MCF 10A (cell line): ENCODE results near the gene P2RX3. TPM values are rescaled to one million over a fixed set of nuclear protein-coding genes. Genes with fewer than 3 reads are reported as not detected.

ENCODE experiments used
- BruUV-seq: library from RNA; stranded (reverse); fragments of 400-500 nt; replicated peaks from 2 replicates; lab custom pipeline; 2021; lab: Mats Ljungman, UMichigan
- CTCF ChIA-PET: fragments of 300-600 bp; sonication (Branson Sonifier 250); formaldehyde crosslinking; extraction: SDS; loops from one replicate; lab custom pipeline; 2021; ENCODE audit warnings: antibody characterized with exemption, inconsistent platforms; lab: Yijun Ruan, JAX
- POLR2A ChIA-PET: fragments of 300-600, 350-650 bp; sonication (Branson Sonifier 250); formaldehyde crosslinking; extraction: SDS; loops from one replicate; lab custom pipeline; 2020; ENCODE audit warnings: antibody characterized with exemption, inconsistent platforms; lab: Yijun Ruan, JAX
- DNase-seq: peaks from one replicate; pipeline ENCODE4 v3.0.0-alpha.2; 2018; ENCODE audit not compliant: unreplicated experiment
- H3K27ac Mint-ChIP-seq: one replicate; pipeline ENCODE4 v1.8.0; 2022; ENCODE audit warnings: mild to moderate bottlenecking, low read depth, mixed read lengths; ENCODE audit not compliant: unreplicated experiment
- H3K27me3 Mint-ChIP-seq: one replicate; pipeline ENCODE4 v1.8.0; 2022; ENCODE audit warnings: mixed read lengths; ENCODE audit not compliant: insufficient read depth, unreplicated experiment
- H3K36me3 Mint-ChIP-seq: one replicate; pipeline ENCODE4 v1.8.0; 2022; ENCODE audit warnings: mild to moderate bottlenecking, moderate library complexity, mixed read lengths; ENCODE audit not compliant: insufficient read depth, unreplicated experiment
- H3K4me1 Mint-ChIP-seq: one replicate; pipeline ENCODE4 v1.8.0; 2022; ENCODE audit warnings: mixed read lengths; ENCODE audit not compliant: insufficient read depth, unreplicated experiment
- H3K4me3 Mint-ChIP-seq: one replicate; pipeline ENCODE4 v1.8.0; 2022; ENCODE audit warnings: mild to moderate bottlenecking, moderate library complexity, mixed read lengths; ENCODE audit not compliant: unreplicated experiment
- H3K9me3 Mint-ChIP-seq: one replicate; pipeline ENCODE4 v1.8.0; 2022; ENCODE audit warnings: mixed read lengths; ENCODE audit not compliant: unreplicated experiment
- intact Hi-C: fragments of 100-400 bp; cut with micrococcal nuclease; formaldehyde crosslinking; loops from 2 replicates; pipeline ENCODE4 v1.14.1; 2022
- total RNA-seq: library from RNA; stranded (reverse); gene quantifications from 2 replicates; pipeline ENCODE4 v1.2.3, GENCODE V29; 2022
- TF ChIP-seq, protein P1 (sequence below): fragments of 200-600 bp; IDR thresholded peaks from one replicate; pipeline ENCODE4 v1.8.0; 2022; ENCODE audit warnings: antibody characterized with exemption, mild to moderate bottlenecking; ENCODE audit not compliant: unreplicated experiment

Gene P2RX3
- total RNA-seq, 1 experiment from 2014 or later, result not detected

DNA sequence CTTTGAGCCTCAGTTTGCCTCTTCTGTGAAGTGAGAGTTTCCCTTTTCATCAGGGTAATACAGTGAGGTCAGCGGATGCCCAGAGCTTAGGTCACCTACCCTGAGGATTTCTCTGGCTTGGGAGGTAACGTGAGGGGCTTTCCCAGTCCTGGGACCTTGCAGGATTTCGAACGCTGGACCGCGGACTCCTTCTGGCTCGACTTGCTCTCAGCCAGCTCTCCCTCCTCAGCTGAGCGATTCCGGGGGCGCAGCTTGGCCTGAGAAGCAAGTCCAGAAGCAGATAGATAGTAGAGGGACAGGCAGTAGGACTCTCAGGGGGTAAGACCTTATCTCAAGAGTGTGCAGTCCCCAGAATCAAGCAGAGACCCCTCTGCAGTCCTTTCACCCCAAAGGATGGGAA lies 37.4 kb upstream of the P2RX3 start:
- Mint-ChIP-seq H3K9me3 (no peaks in the 10 kb centered on the region), H3K27me3 (no peaks in the 10 kb centered on the region), H3K36me3 (peaks cover 98% of the 10 kb centered on the region), H3K27ac (peak overlapping the region; percentile 12), H3K4me3 (no peak overlapping the region), H3K4me1 (peaks cover 35% of the 10 kb centered on the region)
- ChIA-PET CTCF (interaction anchor here (1.2 kb wide), 1 partner anchor 11 kb away, joined by 3 read pairs; no protein-coding TSS in a partner anchor), POLR2A (interaction anchor here (0.6 to 1.1 kb wide), 2 partner anchors 11 to 25 kb away, joined by 3 read pairs; no protein-coding TSS in a partner anchor)
- BruUV-seq, result no TSS peak
- intact Hi-C loops, result no loop called here
- TF ChIP-seq, protein P1, sequence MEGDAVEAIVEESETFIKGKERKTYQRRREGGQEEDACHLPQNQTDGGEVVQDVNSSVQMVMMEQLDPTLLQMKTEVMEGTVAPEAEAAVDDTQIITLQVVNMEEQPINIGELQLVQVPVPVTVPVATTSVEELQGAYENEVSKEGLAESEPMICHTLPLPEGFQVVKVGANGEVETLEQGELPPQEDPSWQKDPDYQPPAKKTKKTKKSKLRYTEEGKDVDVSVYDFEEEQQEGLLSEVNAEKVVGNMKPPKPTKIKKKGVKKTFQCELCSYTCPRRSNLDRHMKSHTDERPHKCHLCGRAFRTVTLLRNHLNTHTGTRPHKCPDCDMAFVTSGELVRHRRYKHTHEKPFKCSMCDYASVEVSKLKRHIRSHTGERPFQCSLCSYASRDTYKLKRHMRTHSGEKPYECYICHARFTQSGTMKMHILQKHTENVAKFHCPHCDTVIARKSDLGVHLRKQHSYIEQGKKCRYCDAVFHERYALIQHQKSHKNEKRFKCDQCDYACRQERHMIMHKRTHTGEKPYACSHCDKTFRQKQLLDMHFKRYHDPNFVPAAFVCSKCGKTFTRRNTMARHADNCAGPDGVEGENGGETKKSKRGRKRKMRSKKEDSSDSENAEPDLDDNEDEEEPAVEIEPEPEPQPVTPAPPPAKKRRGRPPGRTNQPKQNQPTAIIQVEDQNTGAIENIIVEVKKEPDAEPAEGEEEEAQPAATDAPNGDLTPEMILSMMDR, result no peak
- DNase-seq, result no peak

DNA sequence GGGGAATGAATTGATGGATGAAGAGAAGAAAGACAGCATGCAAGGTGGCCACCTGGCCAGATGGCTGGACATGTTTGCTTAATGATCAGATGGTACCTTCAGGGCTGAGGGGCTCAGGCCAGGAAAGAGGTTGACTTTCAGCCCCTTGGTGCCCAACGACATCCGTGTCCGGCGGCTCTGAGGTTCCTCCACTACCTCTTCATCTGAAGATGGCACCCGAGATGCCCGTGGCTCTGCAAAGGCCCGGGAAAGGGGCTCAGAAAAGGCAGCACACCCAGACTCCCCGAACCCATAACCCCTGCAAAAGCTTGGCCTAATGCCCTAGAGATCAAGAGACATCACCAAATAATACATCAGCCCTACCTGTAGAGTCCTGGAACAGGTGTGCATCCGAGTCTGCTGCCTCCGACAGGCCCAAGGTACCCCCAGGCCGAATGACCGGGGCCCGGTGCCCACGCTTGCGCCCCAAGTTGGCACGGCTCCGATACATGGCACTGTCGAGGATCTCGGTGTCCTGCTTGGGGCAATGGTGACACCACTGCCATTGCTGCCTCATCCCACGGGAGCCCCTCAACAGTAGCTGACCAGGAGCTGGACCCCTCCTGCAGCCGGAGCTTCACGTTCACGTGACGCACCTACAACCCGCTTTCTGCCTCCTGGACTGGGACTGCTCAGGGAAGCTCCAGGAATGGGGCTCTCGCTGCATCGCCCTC lies 36.3 kb upstream of the P2RX3 start:
- H3K9me3 Mint-ChIP-seq, result no peaks in the 10 kb centered on the region
- intact Hi-C loops, result no loop called here
- DNase-seq, result no peak
- H3K27me3 Mint-ChIP-seq, result no peaks in the 10 kb centered on the region
- CTCF ChIA-PET, result interaction anchor here (0.9 to 1.2 kb wide), 2 partner anchors 8 to 10 kb away, joined by 3 read pairs; no protein-coding TSS in a partner anchor
- TF ChIP-seq, protein P1, result no peak
- POLR2A ChIA-PET, result interaction anchor here (0.6 to 13.4 kb wide), 4 partner anchors 8 to 1252 kb away, joined by 5 to 362 read pairs (median 156); partner anchors contain the start of gene TNKS1BP1
- H3K4me3 Mint-ChIP-seq, result no peak overlapping the region
- TSS peak; percentile 2 for BruUV-seq
- H3K27ac Mint-ChIP-seq, result peak overlapping the region; percentile 12
- peaks cover 27% of the 10 kb centered on the region for H3K4me1 Mint-ChIP-seq
- peaks cover 99% of the 10 kb centered on the region for H3K36me3 Mint-ChIP-seq

DNA sequence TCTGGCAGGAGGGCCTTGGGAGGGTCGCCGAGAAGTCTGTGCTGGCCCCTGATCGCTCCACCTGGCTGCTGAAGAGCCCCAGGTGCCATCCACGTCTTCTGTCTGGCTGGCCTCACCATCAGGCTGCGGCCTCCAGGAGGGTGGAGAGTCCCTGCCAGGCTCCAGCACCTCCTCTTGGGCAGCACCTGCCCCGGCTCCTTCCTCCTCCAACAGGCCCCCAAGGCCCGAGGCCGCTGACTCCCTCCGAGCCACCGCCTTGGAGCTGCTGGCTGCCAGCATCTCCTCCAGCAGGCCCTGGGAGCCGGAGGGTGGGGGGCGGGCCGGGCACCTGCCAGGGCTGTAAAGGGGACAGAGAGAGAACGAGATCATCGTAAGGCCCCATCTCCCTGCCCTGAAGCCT lies 35.7 kb upstream of the P2RX3 start:
- no TSS peak for BruUV-seq
- POLR2A ChIA-PET, result interaction anchor here (0.6 to 13.4 kb wide), 4 partner anchors 9 to 1251 kb away, joined by 5 to 362 read pairs (median 156); partner anchors contain the start of gene TNKS1BP1
- H3K9me3 Mint-ChIP-seq, result no peaks in the 10 kb centered on the region
- H3K36me3 Mint-ChIP-seq, result peaks cover 99% of the 10 kb centered on the region
- TF ChIP-seq, protein P1, result no peak
- intact Hi-C loops, result no loop called here
- CTCF ChIA-PET, result interaction anchor here (0.8 to 0.9 kb wide), 2 partner anchors 9 to 19 kb away, joined by 3 to 5 read pairs; no protein-coding TSS in a partner anchor
- no peak overlapping the region for H3K27ac Mint-ChIP-seq
- no peak overlapping the region for H3K4me3 Mint-ChIP-seq
- no peak for DNase-seq
- H3K4me1 Mint-ChIP-seq, result peaks cover 28% of the 10 kb centered on the region
- H3K27me3 Mint-ChIP-seq, result no peaks in the 10 kb centered on the region
